NCI-H2171 (cell line): Measurements from ENCODE around the gene RGL1.
"Not testable (repeated sequence)": the region's sequence is repeated elsewhere in the genome, so short reads cannot be mapped to it uniquely, and the experiment has no call there.

Experiments
- DNase-seq: peaks from one replicate; lab custom pipeline; 2025; lab: John Stamatoyannopoulos, UW

Gene RGL1

DNA sequence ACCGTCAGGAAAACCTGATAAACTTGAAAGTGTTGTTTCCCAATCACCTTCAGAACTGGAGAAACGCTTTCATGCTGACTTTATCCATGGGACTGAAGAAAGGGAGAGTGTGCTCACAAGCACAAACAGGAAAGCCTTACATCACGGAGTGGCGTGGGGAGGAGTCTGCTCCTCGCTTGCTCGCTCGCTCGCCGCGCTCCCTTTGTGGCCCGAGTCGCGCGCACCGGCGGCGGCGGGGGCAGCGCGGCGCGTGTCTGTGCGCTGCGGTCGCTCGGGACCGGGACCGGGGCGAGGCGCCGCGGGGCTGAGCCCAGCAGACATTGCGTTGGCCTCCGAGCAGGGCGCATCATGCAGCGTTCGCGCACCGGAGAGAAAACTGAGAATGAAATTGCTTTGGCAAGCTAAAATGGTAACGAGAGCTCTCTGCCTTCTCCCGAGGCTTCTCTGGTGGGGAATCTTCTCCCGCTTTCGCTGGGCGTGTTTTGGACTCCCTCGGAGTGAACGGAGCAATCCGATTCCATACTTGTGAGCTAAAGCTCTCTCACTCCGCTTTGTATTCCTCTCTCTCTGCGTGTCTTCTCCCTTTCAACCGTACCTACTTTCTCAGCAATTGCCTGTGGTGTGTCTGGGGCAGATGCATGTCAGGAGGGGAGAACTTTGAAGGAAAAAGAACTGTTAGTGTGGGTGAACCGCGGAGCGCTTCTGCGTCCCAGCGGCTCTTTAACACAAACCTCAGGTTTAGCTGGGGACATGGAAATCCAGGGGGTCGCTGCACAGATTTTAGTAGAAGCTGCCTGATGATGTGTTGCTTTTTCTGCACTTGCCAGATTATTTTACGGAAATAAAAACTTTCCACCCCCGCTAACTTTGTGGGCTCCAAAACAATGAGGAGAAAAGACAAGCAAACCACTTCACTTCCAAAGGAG lies at the start of gene RGL1:
Gene RGL1 (plus strand): TSS at position 205 of the 926 bp plus-strand sequence. CDS start 178 bp downstream, at position 383.
- DNase-seq, result peak; percentile 19

GRCh38 chr1:183756326-183756725 lies 48.6 kb upstream of the RGL1 start:
- DNase-seq, result no peak

GRCh38 chr1:183757061-183757460 lies 47.9 kb upstream of the RGL1 start:
- no peak for DNase-seq

DNA sequence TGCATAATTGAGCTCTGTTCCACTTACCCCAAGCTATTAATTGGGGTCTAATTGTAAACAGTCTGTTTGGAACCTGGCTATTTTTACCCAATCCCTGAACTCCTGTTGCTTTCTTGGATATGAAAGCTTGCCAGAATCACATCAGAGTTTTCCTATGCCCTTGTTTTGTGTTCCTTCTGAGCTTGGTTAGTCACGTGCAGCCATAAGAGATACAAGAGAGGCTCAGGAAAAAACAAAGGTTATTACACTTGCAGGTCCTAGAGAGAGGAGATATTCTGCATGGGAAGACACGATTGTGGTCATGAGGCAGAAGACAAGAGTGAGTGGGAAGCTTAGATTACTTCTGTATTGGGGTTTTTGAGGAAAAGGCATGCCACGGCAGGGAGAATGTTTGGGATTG lies 46.0 kb upstream of the RGL1 start:
- no peak for DNase-seq

GRCh38 chr1:183760661-183761060 lies 44.3 kb upstream of the RGL1 start:
- no peak for DNase-seq

GRCh38 chr1:183761871-183762270 lies 43.0 kb upstream of the RGL1 start:
- no peak for DNase-seq

DNA sequence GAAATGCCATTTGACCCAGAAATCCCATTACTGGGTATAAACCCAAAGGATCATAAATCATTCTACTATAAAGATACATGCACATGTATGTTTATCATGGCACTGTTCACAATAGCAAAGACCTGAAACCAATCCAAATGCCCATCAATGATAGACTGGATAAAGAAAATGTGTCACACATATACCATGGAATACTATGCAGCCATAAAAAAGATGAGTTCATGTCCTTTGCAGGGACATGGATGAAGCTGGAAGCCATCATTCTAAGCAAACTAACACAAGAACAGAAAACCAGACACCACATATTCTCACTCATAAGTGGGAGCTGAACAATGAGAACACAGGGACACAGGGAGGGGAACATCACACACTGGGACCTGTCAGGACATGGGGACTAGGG lies 42.1 kb upstream of the RGL1 start:
- not testable (repeated sequence) for DNase-seq

- DNase-seq, result no peak
Observed at GRCh38 chr1:183764981-183765380, 39.9 kb upstream of the RGL1 start.

- DNase-seq, result peak; percentile 1
Observed at GRCh38 chr1:183769956-183770815, 34.7 kb upstream of the RGL1 start.

GRCh38 chr1:183770816-183771128 lies 34.1 kb upstream of the RGL1 start:
- DNase-seq, result no peak

DNA sequence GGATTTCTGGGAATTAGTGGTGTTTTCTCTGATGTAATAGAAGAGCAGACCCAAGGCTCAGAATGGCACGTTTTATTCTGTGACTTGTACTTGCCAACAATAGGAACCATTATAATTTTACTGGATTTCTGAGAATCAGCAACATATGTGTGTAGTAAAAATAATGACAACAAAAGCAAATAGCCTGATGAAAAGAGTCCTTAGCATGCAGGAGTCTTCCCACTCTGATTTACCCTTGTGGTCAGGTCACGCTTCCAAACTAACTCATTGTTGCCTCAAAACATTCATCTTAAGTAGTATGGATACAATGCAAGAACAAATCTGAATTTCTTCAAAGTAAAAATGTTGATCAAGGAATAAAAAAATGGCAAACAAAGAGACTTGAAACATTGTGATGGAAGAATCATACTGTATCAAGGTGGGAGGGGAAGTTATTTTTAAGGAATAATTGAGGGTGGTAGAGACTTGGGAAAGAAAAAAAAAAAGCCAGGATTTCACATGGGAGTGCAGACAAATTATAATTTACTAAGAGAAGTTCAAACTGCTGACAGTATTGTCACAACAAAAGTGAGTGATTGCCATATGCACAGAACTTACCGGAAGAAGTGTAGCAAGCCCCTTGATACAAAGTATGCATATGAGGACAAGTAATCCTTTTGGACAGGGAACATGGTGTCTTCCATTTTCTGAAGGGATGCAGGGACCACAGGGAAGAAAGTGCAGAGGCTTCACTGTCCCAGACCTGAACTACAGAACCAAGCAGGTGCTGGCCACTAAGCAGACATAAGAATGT lies 31.2 kb upstream of the RGL1 start:
- no peak for DNase-seq

DNA sequence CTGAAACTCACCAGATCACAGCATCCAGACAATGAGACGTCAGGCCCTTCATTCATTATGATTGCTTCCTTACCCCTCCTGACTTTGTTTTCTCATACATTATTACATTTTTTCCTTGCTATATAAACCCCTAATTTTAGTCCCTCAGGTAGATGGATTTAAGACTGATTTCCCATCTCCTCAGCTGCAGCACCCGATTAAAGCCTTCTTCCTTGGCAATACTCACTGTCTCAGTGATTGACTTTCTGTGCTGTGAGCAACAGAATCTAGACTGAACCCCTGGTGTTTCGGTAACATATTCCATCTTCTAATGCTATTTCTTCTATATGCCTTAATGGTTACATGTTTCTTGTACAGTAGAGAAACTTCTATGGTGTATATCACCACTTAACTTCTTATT lies 30.0 kb upstream of the RGL1 start:
- DNase-seq, result no peak

DNA sequence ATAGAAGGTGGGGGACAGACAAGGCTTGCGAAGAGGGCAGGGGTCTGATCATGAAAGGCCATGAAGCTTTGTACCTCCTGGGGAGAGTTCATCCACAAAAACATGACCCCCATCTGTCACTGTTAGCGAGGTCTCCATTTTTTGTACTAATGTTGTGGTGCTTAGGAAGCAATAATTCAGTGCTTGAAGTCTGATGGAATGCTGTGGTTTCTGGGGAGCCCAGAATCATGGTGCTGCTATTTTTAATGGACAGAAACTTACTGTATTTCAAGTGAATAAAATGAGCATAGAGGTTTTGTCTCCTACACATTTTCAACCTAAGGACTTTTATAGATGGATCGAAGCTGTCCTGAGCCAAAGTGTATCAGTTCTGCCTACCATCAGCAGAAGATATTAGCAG lies 28.2 kb upstream of the RGL1 start:
- DNase-seq, result no peak

- no peak for DNase-seq
Observed at GRCh38 chr1:183777328-183777727, 27.6 kb upstream of the RGL1 start.

GRCh38 chr1:183778045-183778444 lies 26.9 kb upstream of the RGL1 start:
- peak; percentile 4 for DNase-seq

GRCh38 chr1:183778568-183779433 lies 26.1 kb upstream of the RGL1 start:
- peak; percentile 4 for DNase-seq

DNA sequence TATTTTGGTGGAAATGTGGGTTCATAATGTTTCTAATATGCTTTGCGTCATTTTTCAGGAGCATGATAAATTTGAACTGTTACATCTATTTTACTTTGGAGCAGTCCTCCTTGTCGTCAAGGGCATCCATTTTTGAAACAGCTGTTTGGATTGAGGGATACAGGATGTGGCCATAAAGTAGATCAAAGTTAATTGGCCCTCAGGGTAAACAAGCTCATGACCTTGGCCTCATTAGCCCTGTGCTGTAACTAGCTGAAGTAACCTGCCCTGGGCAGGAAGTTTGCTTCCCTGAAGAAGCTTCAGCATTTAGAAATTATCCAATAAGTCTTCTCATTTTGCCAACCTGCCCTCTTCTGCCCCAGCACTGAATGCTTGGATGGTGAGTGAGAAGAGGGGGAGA lies 24.8 kb upstream of the RGL1 start:
- DNase-seq, result no peak

DNA sequence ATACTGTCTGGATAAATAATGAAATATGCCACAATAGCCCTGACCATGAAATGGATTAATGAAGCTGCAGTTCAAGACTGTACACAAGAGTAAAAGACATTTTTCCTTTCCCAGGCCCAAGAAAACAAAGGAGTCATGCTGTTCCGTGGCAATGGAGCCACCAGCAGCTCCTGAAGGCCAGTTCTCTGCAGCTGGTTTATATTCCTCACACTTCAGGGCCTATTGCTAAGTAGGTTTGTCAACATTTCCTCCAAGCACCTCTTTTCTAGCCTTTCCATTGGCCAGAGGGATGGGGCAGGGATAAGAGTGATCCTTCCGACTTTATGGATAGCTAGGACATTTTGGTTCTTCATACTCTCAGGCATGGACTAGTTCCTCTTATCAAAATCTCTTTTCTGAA lies 24.2 kb upstream of the RGL1 start:
- no peak for DNase-seq

DNA sequence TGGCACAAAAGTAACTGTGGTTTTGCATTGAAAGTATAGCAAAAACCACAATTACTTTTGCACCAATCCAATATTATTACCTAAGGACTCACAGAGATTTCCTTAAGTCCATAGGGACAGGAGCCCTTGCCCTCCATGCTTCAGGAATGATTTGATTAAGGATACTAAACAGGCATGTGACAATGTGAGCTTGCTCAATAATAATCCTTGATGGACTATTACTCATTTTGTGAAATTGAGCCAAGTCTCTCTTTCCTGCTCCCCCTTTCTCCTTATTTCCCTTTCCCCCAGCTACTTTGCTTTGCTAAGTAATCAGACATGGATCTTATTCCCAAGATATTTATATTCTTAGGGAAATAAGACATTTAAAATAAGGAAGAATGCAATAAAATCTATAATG lies 21.6 kb upstream of the RGL1 start:
- no peak for DNase-seq

GRCh38 chr1:183783767-183784637 lies 20.9 kb upstream of the RGL1 start:
- DNase-seq, result peak; percentile 89
